Retinal pigment epithelial cell (primary cell): ENCODE data around the gene CRABP2.

Source experiments
- DNase-seq: peaks from one replicate; pipeline ENCODE4 v3.0.0-alpha.2; 2010; ENCODE audit warnings: low read depth
- H3K4me3 ChIP-seq: 2 replicates; pipeline ENCODE4 v1.5.1; 2011; ENCODE audit warnings: mild to moderate bottlenecking, low read length, control low read depth, moderate library complexity
- TF ChIP-seq, protein P1 (sequence below): conservative IDR thresholded peaks from 2 replicates; pipeline ENCODE4 v1.5.1; 2011; ENCODE audit warnings: low read depth, low read length, control low read depth, inconsistent platforms

The CRABP2 gene

DNA sequence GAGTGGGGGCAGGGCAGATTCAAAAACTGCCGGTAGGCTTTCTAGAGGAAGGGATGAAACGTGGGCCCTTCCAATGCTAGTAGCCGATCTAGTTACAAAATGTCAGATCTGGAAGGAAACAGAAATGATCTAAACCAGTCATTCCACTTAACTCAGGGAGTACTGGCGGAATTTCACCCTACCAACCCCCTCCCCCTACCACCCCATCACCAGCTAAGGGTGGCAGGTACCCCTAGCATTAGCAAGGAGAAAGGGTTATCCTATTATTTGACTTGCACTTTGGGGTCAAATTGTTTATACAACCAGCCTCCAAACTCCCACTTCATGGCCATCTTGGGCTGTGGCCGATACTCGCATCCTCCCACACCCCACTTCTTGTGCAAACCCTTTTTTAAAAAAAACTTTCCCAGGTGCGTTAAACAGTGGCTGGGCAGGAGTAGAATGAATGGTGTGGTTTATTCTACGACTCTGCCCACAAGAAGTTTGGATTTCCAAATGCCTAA is 36.1 kb upstream of the CRABP2 start:
- TF ChIP-seq, protein P1, sequence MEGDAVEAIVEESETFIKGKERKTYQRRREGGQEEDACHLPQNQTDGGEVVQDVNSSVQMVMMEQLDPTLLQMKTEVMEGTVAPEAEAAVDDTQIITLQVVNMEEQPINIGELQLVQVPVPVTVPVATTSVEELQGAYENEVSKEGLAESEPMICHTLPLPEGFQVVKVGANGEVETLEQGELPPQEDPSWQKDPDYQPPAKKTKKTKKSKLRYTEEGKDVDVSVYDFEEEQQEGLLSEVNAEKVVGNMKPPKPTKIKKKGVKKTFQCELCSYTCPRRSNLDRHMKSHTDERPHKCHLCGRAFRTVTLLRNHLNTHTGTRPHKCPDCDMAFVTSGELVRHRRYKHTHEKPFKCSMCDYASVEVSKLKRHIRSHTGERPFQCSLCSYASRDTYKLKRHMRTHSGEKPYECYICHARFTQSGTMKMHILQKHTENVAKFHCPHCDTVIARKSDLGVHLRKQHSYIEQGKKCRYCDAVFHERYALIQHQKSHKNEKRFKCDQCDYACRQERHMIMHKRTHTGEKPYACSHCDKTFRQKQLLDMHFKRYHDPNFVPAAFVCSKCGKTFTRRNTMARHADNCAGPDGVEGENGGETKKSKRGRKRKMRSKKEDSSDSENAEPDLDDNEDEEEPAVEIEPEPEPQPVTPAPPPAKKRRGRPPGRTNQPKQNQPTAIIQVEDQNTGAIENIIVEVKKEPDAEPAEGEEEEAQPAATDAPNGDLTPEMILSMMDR, result no peak
- H3K4me3 ChIP-seq, result peak overlapping the region; percentile 30
- DNase-seq, result no peak

DNA sequence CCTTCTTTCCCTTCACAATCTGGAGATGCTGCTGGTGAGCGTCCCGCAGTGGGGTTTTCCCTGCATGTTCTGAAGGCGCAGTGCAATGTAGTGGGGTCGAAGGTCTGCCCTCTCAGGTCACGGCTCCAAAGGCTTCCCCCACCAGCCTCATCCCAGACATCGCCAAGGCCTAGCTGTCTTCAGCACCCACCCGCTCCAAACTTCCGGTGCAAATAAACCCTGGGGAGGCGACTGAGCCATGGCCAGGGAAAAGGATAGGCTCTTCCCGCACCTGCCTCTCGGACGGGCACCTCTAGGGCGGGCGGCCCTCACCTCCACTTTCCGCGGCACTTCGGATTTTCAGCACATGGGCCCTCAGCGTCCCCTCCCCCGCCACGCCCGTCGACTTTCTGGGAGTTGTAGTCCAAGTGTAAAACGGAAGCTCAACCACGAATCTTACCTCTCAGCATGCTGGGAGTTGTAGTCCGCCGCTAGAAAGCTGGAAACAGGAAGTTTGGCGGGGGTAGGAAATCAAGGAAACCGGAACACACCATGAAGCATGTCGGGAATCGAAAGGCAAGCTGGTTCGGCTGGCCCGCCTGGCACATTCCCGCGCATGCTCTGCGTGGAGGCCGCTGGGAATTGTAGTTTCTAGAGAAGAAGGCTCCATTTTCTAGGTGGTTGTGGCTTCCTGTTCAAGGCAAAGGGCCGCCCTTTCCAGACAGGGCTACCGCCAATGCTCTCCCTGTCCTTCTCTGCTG is 35.5 kb upstream of the CRABP2 start, which contains the start of gene MRPL24:
TSS of gene MRPL24 (minus strand) at position 348 of the 740 bp plus-strand sequence. CDS start 2,384 bp downstream, outside the sequence.
- TF ChIP-seq, protein P1, result no peak

DNA sequence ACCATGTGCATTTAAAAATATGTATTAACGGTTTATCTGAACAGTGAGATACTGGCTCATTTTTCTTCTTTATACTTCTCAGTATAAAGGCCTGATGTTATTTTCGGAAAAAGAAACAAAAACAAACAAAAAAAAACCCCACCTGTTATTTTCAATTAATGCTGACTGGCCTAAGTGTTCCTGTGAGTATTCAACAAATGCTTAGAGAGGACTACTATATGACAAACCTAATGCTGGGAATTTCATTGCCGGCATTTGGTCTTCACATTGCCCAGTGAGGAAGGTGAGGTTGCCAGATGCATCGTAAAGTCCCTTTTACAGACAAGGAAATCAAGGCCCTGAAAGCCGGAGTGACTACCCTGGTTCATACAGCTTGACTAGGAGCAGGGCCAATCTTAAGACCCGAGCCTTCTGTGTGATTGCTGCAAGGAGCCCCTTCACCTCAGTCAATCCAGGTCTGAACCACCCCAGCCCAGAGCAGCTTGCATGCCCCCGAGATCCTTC is 34.9 kb upstream of the CRABP2 start:
- DNase-seq, result no peak
- H3K4me3 ChIP-seq, result peak overlapping the region; percentile 89
- TF ChIP-seq, protein P1, result no peak

More for the DNA sequence above, 35.5 kb upstream of the CRABP2 start, which contains the start of gene MRPL24:
- peak; percentile 98 for DNase-seq
- peak within 1 kb of the TSS; percentile 89 for H3K4me3 ChIP-seq

DNA sequence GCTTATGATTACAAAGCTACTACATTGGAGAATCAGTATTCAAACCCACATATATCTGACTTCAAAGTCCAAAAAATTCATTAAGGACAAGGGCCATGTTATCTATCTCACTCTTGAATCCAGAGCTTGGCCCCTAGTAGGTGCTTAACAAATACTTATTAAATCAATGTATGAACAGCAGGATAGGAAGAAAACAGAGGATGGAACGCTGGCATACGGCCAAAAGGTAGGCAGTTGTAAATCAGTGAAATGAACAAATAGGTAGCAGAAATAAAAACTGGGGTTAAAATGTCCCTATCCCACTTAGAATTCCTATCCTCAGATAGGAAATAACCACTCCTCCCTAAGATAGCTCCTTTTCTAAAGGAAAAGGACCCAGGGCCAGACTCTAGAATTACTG is 33.5 kb upstream of the CRABP2 start:
- DNase-seq, result no peak
- H3K4me3 ChIP-seq, result no peak overlapping the region
- TF ChIP-seq, protein P1, result no peak

DNA sequence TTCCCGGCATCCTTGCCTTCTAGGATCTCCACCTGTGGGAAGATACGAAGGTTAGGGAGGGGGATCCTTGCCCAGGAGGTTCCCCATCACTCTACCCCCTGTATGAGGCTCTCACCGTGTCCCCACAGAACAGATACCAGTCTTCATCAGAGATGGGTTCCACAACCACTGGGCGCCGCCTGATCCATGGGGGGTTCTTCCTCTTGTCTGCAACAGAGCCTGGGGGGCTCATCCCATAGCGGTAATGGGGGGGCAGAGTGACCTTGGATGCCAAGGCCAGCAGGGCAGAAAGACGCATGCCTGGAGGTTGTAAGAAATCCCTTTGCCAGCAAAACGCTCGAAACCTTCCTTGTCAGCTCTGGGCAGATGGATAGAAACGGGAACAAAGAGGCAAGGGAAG is 33.0 kb upstream of the CRABP2 start:
- H3K4me3 ChIP-seq, result no peak overlapping the region
- DNase-seq, result no peak
- TF ChIP-seq, protein P1, result no peak

DNA sequence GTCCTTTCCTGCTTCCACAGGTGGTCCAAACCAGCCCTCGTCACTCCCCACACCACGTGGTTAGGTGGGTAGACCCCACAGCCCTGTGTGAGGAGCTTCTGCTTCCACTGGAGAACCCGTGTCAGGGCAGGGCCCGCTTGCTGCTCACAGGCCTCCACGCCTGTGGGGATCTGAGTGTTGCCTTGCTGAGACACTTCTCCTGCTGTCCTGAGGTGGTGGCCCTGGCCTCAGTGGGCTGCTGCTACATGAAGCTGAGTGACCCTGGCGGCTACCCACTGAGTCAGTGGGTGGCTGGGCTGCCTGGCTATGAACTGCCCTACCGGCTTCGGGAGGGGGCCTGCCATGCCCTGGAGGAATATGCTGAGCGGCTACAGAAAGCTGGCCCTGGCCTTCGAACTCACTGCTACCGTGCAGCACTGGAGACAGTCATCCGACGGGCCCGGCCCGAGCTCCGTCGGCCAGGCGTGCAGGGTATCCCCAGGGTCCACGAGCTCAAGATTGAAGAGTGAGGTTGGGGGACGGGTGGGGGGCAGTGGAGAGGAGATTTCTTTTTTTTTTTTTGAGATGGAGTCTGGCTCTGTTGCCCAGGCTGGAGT is 28.7 kb upstream of the CRABP2 start:
- TF ChIP-seq, protein P1, result no peak
- H3K4me3 ChIP-seq, result no peak overlapping the region
- DNase-seq, result no peak
